Inferior parietal cortex (tissue), 1 donor: ENCODE results near the gene ST3GAL3.
"Not testable (repeated sequence)": the region's sequence is repeated elsewhere in the genome, so short reads cannot be mapped to it uniquely, and the experiment has no call there.

Source experiments
- DNase-seq: peaks from one replicate; pipeline ENCODE4 v3.0.0-alpha.2; 2016; ENCODE audit errors: extremely low spot score

The ST3GAL3 gene

GRCh38 chr1:43703836-43704235 lies 3.5 kb upstream of the ST3GAL3 start:
- DNase-seq, result no peak

- DNase-seq, result no peak
Observed at GRCh38 chr1:43704838-43705237, 2.5 kb upstream of the ST3GAL3 start.

GRCh38 chr1:43705334-43705733 lies 2.0 kb upstream of the ST3GAL3 start:
- DNase-seq, result no peak

GRCh38 chr1:43705982-43706597 lies 1.2 kb upstream of the ST3GAL3 start:
- no peak for DNase-seq

- DNase-seq, result no peak
Observed at GRCh38 chr1:43706598-43707189, 642 bp upstream of the ST3GAL3 start.

- no peak for DNase-seq
Observed at GRCh38 chr1:43708002-43708410, 670 bp downstream of the ST3GAL3 start.

GRCh38 chr1:43711049-43711448 lies 3.7 kb downstream of the ST3GAL3 start:
- no peak for DNase-seq

GRCh38 chr1:43711524-43712386 lies 4.4 kb downstream of the ST3GAL3 start:
- DNase-seq, result no peak

GRCh38 chr1:43716559-43717281 lies 9.4 kb downstream of the ST3GAL3 start:
- DNase-seq, result no peak

- DNase-seq, result no peak
Observed at GRCh38 chr1:43719063-43719462, 11.7 kb downstream of the ST3GAL3 start.

GRCh38 chr1:43719670-43720419 lies 12.5 kb downstream of the ST3GAL3 start:
- DNase-seq, result not testable (repeated sequence)

GRCh38 chr1:43722810-43723209 lies 15.5 kb downstream of the ST3GAL3 start:
- DNase-seq, result no peak

GRCh38 chr1:43729816-43730463 lies 22.6 kb downstream of the ST3GAL3 start:
- no peak for DNase-seq

- no peak for DNase-seq
Observed at GRCh38 chr1:43731867-43732531, 24.7 kb downstream of the ST3GAL3 start.

GRCh38 chr1:43736819-43737218 lies 29.5 kb downstream of the ST3GAL3 start:
- no peak for DNase-seq

- DNase-seq, result no peak
Observed at GRCh38 chr1:43742026-43742425, 34.7 kb downstream of the ST3GAL3 start.

- no peak for DNase-seq
Observed at GRCh38 chr1:43743206-43743605, 35.9 kb downstream of the ST3GAL3 start.

- DNase-seq, result no peak
Observed at GRCh38 chr1:43747736-43748135, 40.4 kb downstream of the ST3GAL3 start.

GRCh38 chr1:43750083-43750482 lies 42.7 kb downstream of the ST3GAL3 start:
- no peak for DNase-seq

- no peak for DNase-seq
Observed at GRCh38 chr1:43753422-43753821, 46.1 kb downstream of the ST3GAL3 start.
